ENCODE data around the gene RHBG. TPM values are rescaled to one million over a fixed set of nuclear protein-coding genes. Genes with fewer than 3 reads are reported as not detected.
A peak's percentile ranks its signal among the peaks of the same experiment; 100 is the strongest.

Gene RHBG
- total RNA-seq, 1 experiment from 2014 or later, result 1.5 TPM

- Histone ChIP-seq H3K56ac (ENCODE audit: insufficient read length, low read depth, low read length) (no peak overlapping the region), H3K23me2 (ENCODE audit: insufficient read length, low read depth, low read length, poor library complexity, severe bottlenecking) (peaks cover 4% of the 10 kb centered on the region), H3K23ac (ENCODE audit: insufficient read length, low read depth, low read length) (no peak overlapping the region), H2AK5ac (ENCODE audit: insufficient read length, low read length) (no peak overlapping the region), H2BK15ac (ENCODE audit: low read depth, low read length) (no peak overlapping the region), H4K91ac (ENCODE audit: insufficient read length, low read depth, low read length) (no peak overlapping the region), H4K5ac (ENCODE audit: insufficient read length, low read depth, low read length) (no peak overlapping the region), H3K14ac (ENCODE audit: insufficient read depth, low read length) (no peak overlapping the region), H3K18ac (ENCODE audit: insufficient read length, low read depth, low read length) (no peak overlapping the region), H3K27me3 (ENCODE audit: insufficient read depth, low read length) (peaks cover 85% of the 10 kb centered on the region), H3K4me1 (ENCODE audit: insufficient read depth, low read length) (peaks cover 7% of the 10 kb centered on the region; the same call in 1 of the 2 replicates), H3K9me3 (ENCODE audit: control insufficient read depth, low read depth, low read length) (no peaks in the 10 kb centered on the region), H4K20me1 (ENCODE audit: control insufficient read depth, insufficient read depth, insufficient read length) (no peaks in the 10 kb centered on the region), H3K79me1 (ENCODE audit: insufficient read depth, low read depth, low read length, poor library complexity, severe bottlenecking) (no peaks in the 10 kb centered on the region), H4K8ac (replicated peaks; ENCODE audit: insufficient read length, low read depth, low read length) (no peak overlapping the region), H2AFZ (ENCODE audit: low read length) (no peak overlapping the region), H2BK5ac (ENCODE audit: insufficient read length, low read length) (no peak overlapping the region), H2BK12ac (ENCODE audit: insufficient read length, low read depth, low read length) (no peak overlapping the region), H3K27ac (ENCODE audit: insufficient read length, low read depth, low read length) (no peak overlapping the region), H3K4ac (ENCODE audit: low read depth, low read length) (no peak overlapping the region), H3T11ph (ENCODE audit: low read length) (no peak overlapping the region), H3K79me2 (ENCODE audit: insufficient read depth, low read length) (no peaks in the 10 kb centered on the region), H3K9ac (ENCODE audit: extremely low read depth, insufficient read length, low read length) (no peak overlapping the region), H3K4me2 (ENCODE audit: insufficient read depth, insufficient read length, low read length) (peak overlapping the region; percentile 68), H2BK20ac (ENCODE audit: low read depth, low read length, poor library complexity, severe bottlenecking) (no peak overlapping the region), H2BK120ac (ENCODE audit: low read depth, low read length, poor library complexity, severe bottlenecking) (no peak overlapping the region)
- Mint-ChIP-seq H3K36me3 (ENCODE audit: insufficient read depth in 1 of 3, low read depth in 3 of 3) (peaks cover 0 to 1% (median 0%) of the 10 kb centered on the region in 3 experiments; a peak in 1 of 7 replicates), H3K9me3 (peaks cover 2 to 8% of the 10 kb centered on the region in 2 experiments; a peak in 4 of 5 replicates), H3K4me1 (peaks cover 55 to 67% of the 10 kb centered on the region in 2 experiments), H3K4me3 (peak overlapping the region in 1 of 2 experiments; percentile 67; a peak in 3 of 5 replicates), H3K27me3 (ENCODE audit: low read depth) (peaks cover 100% of the 10 kb centered on the region), H3K27ac (no peak overlapping the region)
- WGBS (ENCODE audit: extremely low coverage, insufficient read length, low lambda C conversion rate), result no CpG with 5 or more reads among the region's 11 CpGs
- peak; percentile 77 for DNase-seq
- no peak for TF ChIP-seq CTCF (conservative IDR thresholded peaks at IDR 0.05)
Measured at GRCh38 chr1:156432669-156433018, 63.6 kb downstream of the RHBG start.
